ENCODE data around the gene RPTOR.

Gene RPTOR

DNA sequence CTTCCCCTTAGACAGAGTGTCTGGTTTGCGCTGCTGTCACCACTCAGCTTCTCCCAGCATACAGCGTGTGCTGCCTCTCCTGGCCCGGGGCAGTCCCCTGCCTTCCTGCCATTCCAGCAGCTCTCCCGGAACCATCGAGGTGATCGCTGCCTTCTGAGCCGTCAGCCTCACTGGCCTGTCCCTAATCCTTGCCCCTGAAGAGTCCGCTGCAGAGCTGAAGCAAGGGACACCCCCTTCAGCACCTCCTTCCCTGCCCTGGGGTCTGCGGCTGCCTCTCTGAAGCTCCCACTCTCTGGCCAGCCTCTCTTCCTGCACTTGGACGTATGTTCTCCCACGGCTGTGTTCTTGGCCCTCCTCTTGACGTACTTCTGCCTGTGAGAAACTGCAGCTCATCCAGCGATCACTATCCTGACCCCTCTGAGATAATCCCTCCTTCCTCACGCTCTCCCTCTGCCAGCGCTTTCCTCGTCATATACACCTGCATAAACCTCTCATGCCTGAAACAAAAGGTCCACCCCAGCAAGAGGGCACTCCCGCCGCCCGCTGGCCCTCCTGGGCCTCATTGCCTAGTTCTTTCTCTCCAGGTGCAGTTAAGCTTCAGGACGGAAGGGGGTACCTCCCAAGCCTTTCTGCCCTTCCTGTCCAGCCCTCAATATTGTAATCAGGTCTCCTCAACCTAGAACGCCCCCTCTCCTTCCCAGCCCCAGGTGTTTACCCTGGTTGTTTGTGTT is 226.4 kb downstream of the RPTOR start:
- no peak for DNase-seq

DNA sequence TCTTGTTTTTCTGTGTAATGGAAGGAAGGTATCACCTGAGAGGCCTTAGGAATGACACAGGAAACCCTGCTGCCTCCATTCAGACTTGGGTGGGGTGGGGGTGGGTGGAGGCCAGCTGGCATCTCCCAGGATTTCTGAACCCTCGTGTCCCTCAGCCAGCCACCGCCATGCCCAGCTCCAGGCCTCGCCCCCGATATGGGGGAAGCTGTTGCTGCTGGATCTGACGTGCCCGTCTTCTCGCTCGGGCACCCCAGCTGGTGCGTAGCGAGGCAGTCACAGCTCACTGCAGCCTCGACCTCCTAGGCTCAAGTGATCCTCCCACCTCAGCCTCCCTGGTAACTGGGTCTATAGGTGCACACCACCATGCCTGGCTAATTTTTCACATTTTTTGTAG is 227.0 kb downstream of the RPTOR start:
- no peak for DNase-seq

GRCh38 chr17:80772906-80773242 is 228.2 kb downstream of the RPTOR start:
- DNase-seq: no peak

- DNase-seq: no peak
Observed at GRCh38 chr17:80773243-80773991, 228.8 kb downstream of the RPTOR start.

DNA sequence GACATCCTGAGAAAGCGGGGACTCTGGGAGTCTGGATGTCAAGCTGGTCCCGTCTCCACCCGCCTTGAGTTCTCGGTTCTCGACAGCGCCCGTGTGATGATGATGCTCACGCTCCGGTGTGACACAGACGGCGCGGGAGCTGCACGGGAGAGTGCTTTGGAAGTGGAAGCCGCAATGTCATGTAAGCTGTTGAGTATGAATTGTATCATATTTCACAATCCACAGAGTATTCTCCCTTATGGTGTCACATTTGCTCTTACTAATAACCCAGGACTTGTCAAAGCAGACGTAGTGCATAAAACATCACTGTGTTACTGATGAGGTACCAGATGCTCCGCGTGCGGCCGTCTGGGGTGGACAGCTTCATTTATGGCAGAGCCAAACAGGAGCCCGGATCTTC is 229.5 kb downstream of the RPTOR start:
- DNase-seq: no peak

- DNase-seq: no peak
Observed at GRCh38 chr17:80774643-80775281, 230.1 kb downstream of the RPTOR start.

- no peak for DNase-seq
Observed at GRCh38 chr17:80775863-80776262, 231.2 kb downstream of the RPTOR start.

GRCh38 chr17:80777274-80777673 is 232.6 kb downstream of the RPTOR start:
- no peak for DNase-seq

DNA sequence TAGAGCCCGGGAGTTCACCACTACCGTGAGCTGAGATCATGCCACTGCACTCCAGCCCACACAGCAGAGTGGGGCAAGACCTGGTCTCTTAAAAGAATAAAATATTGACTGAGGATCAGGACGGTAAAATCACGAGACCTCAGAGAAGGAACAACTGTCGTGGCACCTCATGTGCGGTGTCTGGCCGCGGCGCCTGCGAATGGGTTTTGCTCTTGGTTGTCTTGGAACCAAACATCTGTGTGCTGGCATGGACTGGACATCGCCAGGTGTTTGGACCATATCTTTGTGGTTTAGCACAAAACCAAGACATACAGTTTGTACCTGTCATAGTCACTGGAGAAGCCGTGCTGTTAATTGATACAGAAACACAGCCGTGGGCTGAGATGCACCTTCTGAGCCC is 234.1 kb downstream of the RPTOR start:
- DNase-seq: no peak

GRCh38 chr17:80779336-80779735 is 234.7 kb downstream of the RPTOR start:
- no peak for DNase-seq

- DNase-seq: no peak
Observed at GRCh38 chr17:80779961-80780380, 235.3 kb downstream of the RPTOR start.

GRCh38 chr17:80780381-80781198 is 236.0 kb downstream of the RPTOR start:
- no peak for DNase-seq

DNA sequence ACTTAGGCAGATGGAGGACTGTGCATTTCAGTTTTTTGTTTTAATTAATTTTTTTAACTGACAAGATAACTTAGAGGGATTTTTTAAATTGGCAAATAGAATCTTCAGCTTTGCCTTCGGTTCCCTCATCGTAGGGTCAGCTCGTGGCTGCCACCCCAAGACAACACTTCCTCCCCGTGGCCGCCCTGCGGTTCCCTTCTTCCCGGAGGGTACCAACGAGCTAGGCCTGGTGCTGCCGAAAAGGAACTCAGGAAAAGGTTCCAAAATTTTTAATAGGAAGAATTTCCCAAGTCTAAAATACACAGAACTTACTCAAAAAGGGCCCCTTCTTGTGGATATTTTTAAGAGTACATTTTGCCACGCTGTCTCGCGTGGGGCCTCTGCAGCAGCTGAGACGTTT is 236.6 kb downstream of the RPTOR start:
- no peak for DNase-seq

DNA sequence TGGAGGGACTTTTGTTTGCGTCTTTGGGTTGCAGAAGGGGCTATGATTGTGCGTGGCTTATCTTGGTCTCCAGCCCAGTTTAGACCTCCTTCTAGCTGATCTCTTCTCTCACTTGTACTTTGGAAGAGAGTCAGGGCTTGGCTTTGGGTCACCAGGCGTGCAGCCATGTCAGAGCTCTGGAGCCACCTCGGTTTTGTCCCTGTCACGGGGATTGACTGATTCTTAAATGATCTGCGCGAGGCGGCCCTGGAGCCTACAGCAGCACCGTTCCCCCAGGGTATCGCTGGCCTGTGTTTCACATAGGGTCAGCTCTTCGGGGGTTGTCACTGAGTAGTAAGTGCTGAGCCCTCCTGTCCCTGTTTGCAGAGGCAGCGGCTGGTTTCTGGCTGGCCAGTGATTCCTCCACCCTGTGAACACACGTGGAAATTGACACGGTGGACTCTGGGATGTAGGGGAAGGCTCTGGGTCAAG is 237.2 kb downstream of the RPTOR start:
- no peak for DNase-seq

DNA sequence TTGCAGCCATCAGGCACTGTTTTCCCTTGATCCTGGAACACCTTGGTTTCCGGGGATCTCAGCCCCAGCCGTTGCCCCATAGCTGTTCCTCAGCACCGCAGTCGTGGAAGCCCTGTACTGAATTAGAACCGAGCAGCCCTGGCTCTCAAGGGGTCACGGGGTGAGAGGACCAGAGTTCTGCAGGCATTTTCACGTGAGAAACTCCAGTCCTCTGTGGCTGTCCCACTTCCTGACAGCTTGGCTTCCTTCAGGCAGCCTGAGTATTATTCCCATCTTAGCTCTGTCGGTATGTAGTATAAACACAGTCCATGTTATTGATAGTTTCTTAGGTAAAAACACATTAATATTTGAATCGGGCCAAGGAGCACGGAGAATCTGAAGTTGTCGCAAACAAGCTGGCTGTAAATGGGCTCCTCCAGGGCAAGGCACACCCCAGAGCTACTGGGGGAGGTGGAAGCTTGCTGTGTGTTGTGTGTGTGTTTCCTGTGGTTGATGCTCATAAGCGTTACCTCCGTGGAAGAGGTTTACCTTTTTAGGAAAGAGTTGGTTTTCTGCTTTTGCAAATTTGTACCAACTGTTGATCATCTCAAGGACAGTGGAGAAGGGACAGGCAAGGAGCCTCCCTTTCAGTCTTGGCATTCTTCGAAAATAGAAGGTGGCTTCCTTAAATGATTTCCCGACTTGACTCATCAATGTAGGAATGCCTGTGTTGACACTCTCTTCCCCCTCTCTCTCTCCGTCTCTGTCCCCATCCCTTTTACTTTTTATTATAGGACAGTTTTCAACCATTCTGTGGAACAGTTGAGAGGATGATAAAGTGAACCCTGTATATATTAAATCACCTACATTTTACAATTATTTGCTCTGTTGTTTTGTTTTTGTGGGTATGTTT is 238.1 kb downstream of the RPTOR start:
- peak; percentile 61 for DNase-seq

GRCh38 chr17:80783486-80783885 is 238.8 kb downstream of the RPTOR start:
- no peak for DNase-seq

GRCh38 chr17:80783971-80784370 is 239.3 kb downstream of the RPTOR start:
- no peak for DNase-seq

- DNase-seq: no peak
Observed at GRCh38 chr17:80785477-80786178, 241.0 kb downstream of the RPTOR start.

GRCh38 chr17:80786470-80786869 is 241.8 kb downstream of the RPTOR start:
- no peak for DNase-seq

GRCh38 chr17:80786887-80787286 is 242.2 kb downstream of the RPTOR start:
- DNase-seq: no peak

- no peak for DNase-seq
Observed at GRCh38 chr17:80787881-80788280, 243.2 kb downstream of the RPTOR start.

Measured in CD4-positive, alpha-beta T cell treated with Interleukin-15 for 1 hour (primary cell).